GM10248 (cell line): ENCODE results near the gene SERPINA12.
A peak's percentile ranks its signal among the peaks of the same experiment; 100 is the strongest.

Experiments used
- CTCF ChIA-PET: fragments of 300-600 bp; sonication (Branson Sonifier 250); formaldehyde crosslinking; extraction: SDS; loops from one replicate; lab custom pipeline; 2021; ENCODE audit warnings: antibody characterized with exemption; lab: Yijun Ruan, JAX
- POLR2A ChIA-PET: fragments of 350-650 bp; sonication (Branson Sonifier 250); formaldehyde crosslinking; extraction: SDS; loops from one replicate; lab custom pipeline; 2020; ENCODE audit warnings: antibody characterized with exemption; lab: Yijun Ruan, JAX
- DNase-seq: peaks from one replicate; pipeline ENCODE4 v3.0.0; 2012; ENCODE audit errors: extremely low spot score
- TF ChIP-seq, protein P1 (sequence below): IDR thresholded peaks from 2 replicates; pipeline ENCODE4 v1.5.1; 2012; ENCODE audit warnings: mild to moderate bottlenecking, low read depth; ENCODE audit errors: extremely low read depth, missing control alignments, control extremely low read depth

SERPINA12 gene

DNA sequence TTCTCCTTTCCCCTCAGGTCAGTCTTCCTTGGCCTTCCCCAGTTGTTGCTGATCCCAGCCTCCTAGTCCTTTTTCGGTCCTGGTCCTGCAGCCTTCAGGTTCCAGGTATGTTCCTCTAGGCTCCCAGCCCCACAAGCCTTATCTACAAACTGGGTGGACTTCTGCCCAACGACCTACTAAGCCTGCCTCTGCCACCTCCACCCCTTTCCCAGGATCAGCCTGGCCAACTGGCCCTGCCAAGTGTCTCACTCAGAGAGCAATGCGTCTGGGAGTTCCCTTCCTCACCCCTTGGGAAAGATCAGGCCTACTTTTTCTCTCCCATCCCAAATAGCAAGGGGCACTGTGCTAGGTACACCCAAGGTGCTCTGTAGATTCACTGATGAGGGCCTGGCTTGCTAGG is at the start of gene SERPINA12:
Gene SERPINA12 (minus strand): TSS at position 114 of the 400 bp plus-strand sequence. CDS start 11,072 bp downstream, outside the sequence.
- ChIA-PET CTCF (no interaction called here), POLR2A (no interaction called here)
- DNase-seq = no peak
- TF ChIP-seq, protein P1, sequence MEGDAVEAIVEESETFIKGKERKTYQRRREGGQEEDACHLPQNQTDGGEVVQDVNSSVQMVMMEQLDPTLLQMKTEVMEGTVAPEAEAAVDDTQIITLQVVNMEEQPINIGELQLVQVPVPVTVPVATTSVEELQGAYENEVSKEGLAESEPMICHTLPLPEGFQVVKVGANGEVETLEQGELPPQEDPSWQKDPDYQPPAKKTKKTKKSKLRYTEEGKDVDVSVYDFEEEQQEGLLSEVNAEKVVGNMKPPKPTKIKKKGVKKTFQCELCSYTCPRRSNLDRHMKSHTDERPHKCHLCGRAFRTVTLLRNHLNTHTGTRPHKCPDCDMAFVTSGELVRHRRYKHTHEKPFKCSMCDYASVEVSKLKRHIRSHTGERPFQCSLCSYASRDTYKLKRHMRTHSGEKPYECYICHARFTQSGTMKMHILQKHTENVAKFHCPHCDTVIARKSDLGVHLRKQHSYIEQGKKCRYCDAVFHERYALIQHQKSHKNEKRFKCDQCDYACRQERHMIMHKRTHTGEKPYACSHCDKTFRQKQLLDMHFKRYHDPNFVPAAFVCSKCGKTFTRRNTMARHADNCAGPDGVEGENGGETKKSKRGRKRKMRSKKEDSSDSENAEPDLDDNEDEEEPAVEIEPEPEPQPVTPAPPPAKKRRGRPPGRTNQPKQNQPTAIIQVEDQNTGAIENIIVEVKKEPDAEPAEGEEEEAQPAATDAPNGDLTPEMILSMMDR = no peak

- TF ChIP-seq, protein P1 = no peak
- CTCF ChIA-PET = interaction anchor here (1.2 to 4.3 kb wide), 2 partner anchors 9 to 12 kb away, joined by 3 to 28 read pairs; no protein-coding TSS in a partner anchor
- POLR2A ChIA-PET = no interaction called here
- no peak for DNase-seq
These were observed 49.6 kb upstream of the SERPINA12 start for GRCh38 chr14:94558842-94559241.

DNA sequence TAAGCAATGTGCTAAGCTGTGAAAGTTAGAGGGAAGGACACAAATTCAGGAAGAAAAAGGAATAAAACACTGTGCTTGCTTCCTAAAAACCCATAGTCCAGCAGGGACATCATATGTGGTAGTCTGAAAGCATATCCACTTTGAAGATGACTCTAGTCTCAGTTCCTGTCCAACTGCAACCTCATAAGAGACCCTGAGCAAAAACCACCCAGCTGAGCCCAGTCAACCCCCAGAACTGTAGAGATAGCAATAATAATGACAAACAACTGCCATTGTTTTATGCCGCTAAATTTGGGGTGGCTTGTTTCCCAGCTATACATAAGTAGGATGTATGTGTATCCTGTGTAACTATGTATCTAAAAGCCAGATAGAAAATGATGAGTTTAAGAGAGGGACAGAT is 48.1 kb upstream of the SERPINA12 start:
- TF ChIP-seq, protein P1 = no peak
- DNase-seq = no peak
- ChIA-PET CTCF (interaction anchor here (1.5 to 1.8 kb wide), 2 partner anchors 8 to 44 kb away, joined by 3 to 5 read pairs; no protein-coding TSS in a partner anchor), POLR2A (no interaction called here)

DNA sequence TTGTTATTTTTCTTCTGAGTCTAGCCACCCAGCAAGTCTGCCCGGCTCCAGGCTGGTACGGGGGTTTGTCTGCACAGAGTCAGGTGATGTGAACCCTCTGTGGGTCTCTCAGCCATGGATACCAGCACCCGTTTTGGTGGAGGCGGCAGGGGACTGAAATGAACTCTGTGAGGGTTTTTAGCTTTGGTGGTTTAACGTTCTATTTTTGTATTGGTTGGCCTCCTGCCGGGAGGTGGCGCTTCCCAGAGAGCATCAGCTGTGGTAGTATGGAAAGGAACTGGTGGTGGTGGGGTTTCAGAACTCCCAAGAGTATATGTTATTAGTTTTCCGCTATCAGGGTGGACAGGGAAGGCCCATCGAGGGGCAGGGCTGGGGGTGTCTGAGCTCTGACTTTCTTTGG is 46.7 kb upstream of the SERPINA12 start:
- POLR2A ChIA-PET = no interaction called here
- no peak for DNase-seq
- CTCF ChIA-PET = interaction anchor here (0.9 kb wide), 1 partner anchor 122 kb away, joined by 3 read pairs; no protein-coding TSS in a partner anchor
- TF ChIP-seq, protein P1 = no peak

- ChIA-PET CTCF (interaction anchor here (0.7 to 3.9 kb wide), 12 partner anchors 11 to 223 kb away, joined by 3 to 77 read pairs (median 4); partner anchors contain the start of gene SERPINA4), POLR2A (no interaction called here)
- TF ChIP-seq, protein P1 = no peak
- DNase-seq = no peak
These were observed 40.8 kb upstream of the SERPINA12 start for GRCh38 chr14:94550041-94550440.

- DNase-seq = peak; percentile 67
- TF ChIP-seq, protein P1 = peak; percentile 73
- ChIA-PET CTCF (interaction anchor here (0.7 to 3.9 kb wide), 35 partner anchors 8 to 420 kb away, joined by 3 to 77 read pairs (median 4); partner anchors contain the start of genes IFI27L2, SERPINA4 and SERPINA5), POLR2A (no interaction called here)
These were observed 40.0 kb upstream of the SERPINA12 start for GRCh38 chr14:94548999-94549985.
